Activated CD4-positive, CD25-positive, alpha-beta regulatory T cell (primary cell): Measurements from ENCODE around the gene SERPINA10.
"Not testable (repeated sequence)": the region's sequence is repeated elsewhere in the genome, so short reads cannot be mapped to it uniquely, and the experiment has no call there.

Source experiments
- DNase-seq, 4 experiments: peaks; one replicate each; lab custom pipeline; 2025; lab: John Stamatoyannopoulos, UW

The SERPINA10 gene

GRCh38 chr14:94313991-94314655 is 21.1 kb upstream of the SERPINA10 start:
- no peak for DNase-seq

GRCh38 chr14:94312481-94313246 is 19.6 kb upstream of the SERPINA10 start:
- DNase-seq, result no peak

- no peak for DNase-seq
These were observed 17.2 kb upstream of the SERPINA10 start for GRCh38 chr14:94310248-94310647.

GRCh38 chr14:94309721-94310120 is 16.7 kb upstream of the SERPINA10 start:
- no peak for DNase-seq

GRCh38 chr14:94307410-94307992 is 14.4 kb upstream of the SERPINA10 start:
- no peak for DNase-seq

- DNase-seq, result no peak
These were observed 13.2 kb upstream of the SERPINA10 start for GRCh38 chr14:94306047-94306978.

- no peak for DNase-seq
These were observed 12.6 kb upstream of the SERPINA10 start for GRCh38 chr14:94305620-94306019.

GRCh38 chr14:94304243-94304642 is 11.2 kb upstream of the SERPINA10 start:
- DNase-seq, result no peak

GRCh38 chr14:94303111-94303510 is 10.0 kb upstream of the SERPINA10 start:
- DNase-seq, result no peak

- no peak for DNase-seq
These were observed 5.1 kb upstream of the SERPINA10 start for GRCh38 chr14:94298130-94298529.

- not testable (repeated sequence) for DNase-seq
These were observed 3.1 kb upstream of the SERPINA10 start for GRCh38 chr14:94296181-94296545.

- no peak for DNase-seq
These were observed 2.5 kb upstream of the SERPINA10 start for GRCh38 chr14:94295360-94296180.

- DNase-seq, result no peak
These were observed 483 bp upstream of the SERPINA10 start for GRCh38 chr14:94293578-94293924.

GRCh38 chr14:94292526-94292871 is 569 bp downstream of the SERPINA10 start:
- no peak for DNase-seq

GRCh38 chr14:94291906-94292525 is 1.1 kb downstream of the SERPINA10 start:
- no peak for DNase-seq

- DNase-seq, result no peak
These were observed 1.7 kb downstream of the SERPINA10 start for GRCh38 chr14:94291159-94291905.

- no peak for DNase-seq
These were observed 2.9 kb downstream of the SERPINA10 start for GRCh38 chr14:94290197-94290596.

- no peak for DNase-seq
These were observed 4.2 kb downstream of the SERPINA10 start for GRCh38 chr14:94288610-94289465.

GRCh38 chr14:94285158-94285557 is 7.9 kb downstream of the SERPINA10 start:
- DNase-seq, result no peak
